ENCODE measurements around the gene TMOD1.

- TF ChIP-seq EZH2phosphoT487 (IDR thresholded peaks at IDR 0.05; ENCODE audit: borderline replicate concordance, low read length) (no peak), CTCF (conservative IDR thresholded peaks at IDR 0.05; ENCODE audit: low read depth, low read length) (no peak)
Measured at GRCh38 chr9:97504381-97505216, 3.1 kb downstream of the TMOD1 start.
